Mucosa of stomach (tissue), 1 donor: ENCODE measurements around the gene DIMT1.

Experiments
- H3K27me3 ChIP-seq: one replicate; pipeline ENCODE4 v1.7.0; 2013; ENCODE audit warnings: mild to moderate bottlenecking, low read length; ENCODE audit not compliant: control insufficient read depth, insufficient read depth
- H3K36me3 ChIP-seq: one replicate; pipeline ENCODE4 v1.7.0; 2013; ENCODE audit warnings: low read length; ENCODE audit not compliant: control insufficient read depth, insufficient read depth
- H3K4me1 ChIP-seq: one replicate; pipeline ENCODE4 v1.7.0; 2013; ENCODE audit warnings: mild to moderate bottlenecking, low read length; ENCODE audit not compliant: control insufficient read depth, insufficient read depth
- H3K4me3 ChIP-seq: one replicate; pipeline ENCODE4 v1.7.0; 2013; ENCODE audit warnings: low read length
- H3K9ac ChIP-seq: one replicate; pipeline ENCODE4 v1.7.0; 2013; ENCODE audit warnings: mild to moderate bottlenecking, low read length, moderate library complexity
- H3K9me3 ChIP-seq: one replicate; pipeline ENCODE4 v1.7.0; 2013; ENCODE audit warnings: mild to moderate bottlenecking, low read length, moderate library complexity; ENCODE audit not compliant: control insufficient read depth
- donor health status: Pancreatic carcinoma.

Gene DIMT1

DNA sequence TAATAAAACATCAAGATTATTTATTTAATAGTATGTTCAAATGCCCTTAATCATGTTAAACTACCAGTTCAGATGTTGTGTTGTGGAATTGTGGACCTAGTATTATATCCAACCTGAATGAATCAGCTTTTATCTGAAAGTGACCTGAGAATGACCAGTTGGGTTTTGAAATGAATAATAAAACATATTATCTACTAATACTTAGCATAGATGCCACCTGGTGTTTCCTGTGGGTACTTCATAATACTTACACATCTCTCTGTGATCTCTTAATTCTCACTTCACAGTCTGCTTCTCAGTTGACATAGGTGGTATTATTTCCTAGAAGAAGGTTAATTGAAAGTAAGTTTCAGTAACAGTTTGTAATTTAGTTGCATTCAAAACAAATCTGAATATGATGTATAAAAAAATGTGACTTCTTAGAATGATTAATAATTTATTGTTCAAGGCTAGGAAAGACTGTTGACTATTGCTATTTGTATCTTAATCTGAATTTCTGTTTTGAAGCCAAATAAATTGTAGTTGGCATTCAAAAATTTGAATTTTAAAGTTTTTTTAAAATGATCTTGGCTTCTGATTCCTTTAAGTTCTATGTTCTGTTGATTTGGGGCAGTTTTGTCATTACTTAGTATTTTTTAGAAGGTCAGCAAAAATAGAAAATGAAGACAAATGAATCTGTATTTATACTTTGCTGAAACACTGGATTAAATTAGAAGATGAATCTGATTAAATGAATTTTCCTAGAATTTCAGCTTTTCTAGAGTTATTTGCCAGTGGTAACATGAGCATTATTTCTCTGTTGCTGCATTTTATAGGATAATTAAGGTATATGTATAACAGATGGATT is 49.5 kb downstream of the DIMT1 start:
- no peaks in the 10 kb centered on the region for H3K9me3 ChIP-seq
- H3K9ac ChIP-seq, result no peak overlapping the region
- no peaks in the 10 kb centered on the region for H3K36me3 ChIP-seq
- H3K4me3 ChIP-seq, result no peak overlapping the region
- H3K4me1 ChIP-seq, result no peaks in the 10 kb centered on the region
- no peaks in the 10 kb centered on the region for H3K27me3 ChIP-seq

DNA sequence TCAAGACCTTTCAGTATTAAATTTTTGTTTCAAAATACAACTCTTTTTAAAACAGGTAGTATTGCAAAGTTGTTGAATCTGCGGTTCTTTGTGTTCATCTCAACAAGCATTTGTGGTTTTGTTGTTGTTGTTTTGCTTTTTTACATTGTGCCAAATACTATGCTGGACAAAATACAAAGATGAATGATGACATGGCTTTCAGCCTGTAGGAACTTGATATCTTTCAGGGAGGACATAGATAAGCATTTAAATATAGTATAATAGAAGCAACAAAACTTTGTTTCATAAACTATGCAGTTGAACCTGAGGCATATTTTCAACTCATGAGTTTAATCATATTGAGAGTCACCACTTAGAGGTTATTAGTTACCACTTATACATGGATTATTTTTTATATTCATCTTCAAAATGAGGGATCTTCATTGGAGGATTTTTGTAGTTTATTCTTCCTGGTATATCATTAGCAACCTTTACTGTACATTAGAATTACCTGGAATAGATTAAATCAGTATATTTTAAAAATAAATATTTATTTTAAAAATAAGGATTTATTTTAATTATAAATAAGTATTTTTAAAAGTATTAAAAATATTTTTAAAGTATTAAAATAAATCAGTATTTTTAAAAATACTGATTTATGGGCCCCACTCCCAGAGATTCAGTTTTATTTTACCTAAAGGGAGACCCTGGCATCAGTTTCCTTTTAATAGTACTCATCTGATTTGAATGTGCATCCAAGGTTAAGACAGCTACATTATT is 54.8 kb downstream of the DIMT1 start:
- Histone ChIP-seq H3K36me3 (no peaks in the 10 kb centered on the region), H3K4me1 (no peaks in the 10 kb centered on the region), H3K27me3 (no peaks in the 10 kb centered on the region), H3K9me3 (no peaks in the 10 kb centered on the region), H3K9ac (no peak overlapping the region), H3K4me3 (no peak overlapping the region)

DNA sequence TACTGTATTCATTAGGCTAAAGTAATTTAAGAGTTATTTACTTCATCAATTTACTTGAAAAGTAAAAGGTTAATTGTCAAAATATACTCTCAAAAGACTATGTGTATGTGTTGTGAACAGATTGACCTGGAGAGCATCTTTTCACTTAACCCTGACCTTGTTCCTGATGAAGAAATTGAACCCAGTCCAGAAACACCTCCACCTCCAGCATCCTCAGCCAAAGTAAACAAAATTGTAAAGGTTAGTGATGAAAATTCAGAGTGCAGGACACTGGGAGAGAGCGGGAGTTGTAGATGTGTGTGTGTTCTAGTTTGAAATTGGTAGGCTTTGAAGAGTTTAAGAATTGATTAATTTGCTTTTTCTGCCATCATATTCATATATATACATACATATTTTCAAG is 55.8 kb downstream of the DIMT1 start:
- H3K4me1 ChIP-seq, result no peaks in the 10 kb centered on the region
- H3K9ac ChIP-seq, result no peak overlapping the region
- H3K36me3 ChIP-seq, result no peaks in the 10 kb centered on the region
- H3K4me3 ChIP-seq, result no peak overlapping the region
- H3K27me3 ChIP-seq, result no peaks in the 10 kb centered on the region
- H3K9me3 ChIP-seq, result no peaks in the 10 kb centered on the region

DNA sequence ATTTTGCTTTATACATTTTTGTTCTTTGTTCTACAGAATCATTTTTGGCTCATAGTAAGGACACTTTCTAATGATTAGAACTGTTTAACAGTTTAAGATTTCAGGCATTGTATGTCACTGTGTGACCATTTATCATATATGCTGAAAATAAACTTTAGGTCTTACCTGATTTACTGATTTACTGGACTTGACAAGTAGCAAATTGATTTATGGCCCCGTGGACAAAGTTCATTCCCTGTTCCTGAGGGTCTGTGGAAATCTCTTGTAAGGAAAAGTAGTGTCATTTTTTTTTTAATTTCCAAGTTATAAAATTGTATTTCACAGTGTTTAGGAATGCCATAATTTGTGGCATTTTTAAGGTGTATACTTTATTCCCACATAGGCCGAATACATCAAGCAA is 57.0 kb downstream of the DIMT1 start:
- no peaks in the 10 kb centered on the region for H3K4me1 ChIP-seq
- no peaks in the 10 kb centered on the region for H3K9me3 ChIP-seq
- no peaks in the 10 kb centered on the region for H3K27me3 ChIP-seq
- no peaks in the 10 kb centered on the region for H3K36me3 ChIP-seq
- no peak overlapping the region for H3K9ac ChIP-seq
- H3K4me3 ChIP-seq, result no peak overlapping the region

DNA sequence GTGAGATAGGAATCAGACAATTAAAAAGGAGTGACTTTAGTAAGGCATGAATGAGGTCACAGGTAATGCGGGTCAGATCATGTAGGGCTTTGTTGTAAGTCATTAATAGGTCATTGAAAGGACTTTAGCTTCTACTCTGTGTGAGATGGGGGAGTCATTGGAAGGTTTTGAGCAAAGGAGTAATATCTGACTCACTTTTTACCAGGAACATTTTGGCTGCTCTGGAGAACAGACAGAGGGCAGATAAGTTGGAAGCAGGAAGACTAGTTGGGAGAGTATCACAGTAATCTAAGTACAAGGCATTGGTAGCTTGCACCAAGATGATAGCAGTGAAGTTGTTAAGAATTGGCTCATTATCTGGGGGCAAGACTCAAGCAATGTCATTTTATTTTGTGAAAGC is 60.3 kb downstream of the DIMT1 start:
- no peak overlapping the region for H3K4me3 ChIP-seq
- H3K36me3 ChIP-seq, result no peaks in the 10 kb centered on the region
- no peaks in the 10 kb centered on the region for H3K9me3 ChIP-seq
- H3K9ac ChIP-seq, result no peak overlapping the region
- no peaks in the 10 kb centered on the region for H3K4me1 ChIP-seq
- no peaks in the 10 kb centered on the region for H3K27me3 ChIP-seq

DNA sequence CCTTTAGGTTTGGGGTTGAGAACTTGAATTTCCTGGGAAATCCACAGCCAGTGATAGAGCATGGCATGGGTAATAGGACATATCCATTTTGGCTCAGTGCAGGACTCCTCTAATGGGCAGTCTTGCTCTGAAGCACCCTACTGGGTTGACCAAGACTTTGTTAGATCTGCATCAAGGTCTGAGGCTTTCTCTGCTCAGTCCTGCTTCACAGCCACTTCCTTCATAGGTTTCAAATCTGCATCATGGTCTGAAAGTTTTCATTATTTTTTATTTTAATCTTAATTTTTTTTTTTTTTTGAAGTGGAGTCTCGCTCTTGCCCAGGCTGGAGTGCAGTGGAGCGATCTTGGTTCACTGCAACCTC is 61.2 kb downstream of the DIMT1 start:
- H3K27me3 ChIP-seq, result no peaks in the 10 kb centered on the region
- H3K4me1 ChIP-seq, result no peaks in the 10 kb centered on the region
- no peaks in the 10 kb centered on the region for H3K9me3 ChIP-seq
- no peak overlapping the region for H3K9ac ChIP-seq
- H3K36me3 ChIP-seq, result no peaks in the 10 kb centered on the region
- no peak overlapping the region for H3K4me3 ChIP-seq

DNA sequence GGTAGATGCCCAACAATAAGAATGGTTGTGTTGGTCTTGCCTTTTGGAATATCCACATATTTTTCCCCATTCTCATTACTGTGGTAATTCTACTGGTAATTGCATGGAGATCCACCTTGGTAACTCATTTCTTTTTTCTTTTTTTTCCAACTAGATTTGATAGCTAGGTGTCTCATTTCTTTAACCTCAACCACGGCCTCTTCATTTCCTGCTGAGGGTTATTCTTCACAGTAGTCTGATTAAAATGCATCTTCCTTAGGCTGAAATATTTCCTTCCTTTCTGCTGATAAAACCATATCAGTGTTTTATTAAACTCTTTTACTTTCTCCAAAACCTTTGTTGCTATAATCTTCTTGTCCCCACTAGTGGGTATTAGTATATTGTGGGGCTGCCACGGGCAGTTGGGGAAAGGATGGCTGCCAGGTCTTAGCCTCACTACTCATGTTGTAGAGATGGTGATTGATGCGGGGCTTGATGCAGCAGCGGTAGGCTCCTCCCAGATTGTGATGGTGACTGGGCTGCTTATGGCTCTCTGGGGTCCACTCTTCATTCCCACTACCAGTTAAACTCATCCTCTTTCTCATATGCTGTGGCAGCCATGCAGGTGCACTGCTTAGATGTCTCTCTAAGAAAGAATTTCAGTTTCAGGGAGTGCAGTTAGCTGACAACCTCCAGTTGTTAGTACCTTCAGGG is 61.8 kb downstream of the DIMT1 start:
- Histone ChIP-seq H3K36me3 (no peaks in the 10 kb centered on the region), H3K4me1 (no peaks in the 10 kb centered on the region)

DNA sequence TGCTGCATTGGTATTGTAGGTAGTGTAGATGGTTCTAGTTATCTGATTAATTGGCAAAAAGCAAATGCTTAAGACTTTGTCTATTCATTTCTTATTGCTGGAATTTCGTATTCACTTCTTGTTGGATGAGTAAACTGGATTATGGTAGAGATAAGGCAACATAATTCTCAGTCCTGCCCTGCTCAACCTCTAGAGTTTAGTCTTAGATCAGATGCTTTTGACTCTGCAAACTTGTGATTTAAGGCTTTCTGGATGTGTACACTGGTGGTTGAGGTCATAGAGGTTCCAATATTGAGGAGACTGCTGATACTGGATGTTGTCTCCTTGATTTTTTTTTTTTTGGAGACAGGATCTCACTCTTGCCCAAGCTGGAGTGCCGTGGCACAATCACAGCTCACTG is 62.7 kb downstream of the DIMT1 start:
- Histone ChIP-seq H3K4me3 (no peak overlapping the region), H3K9ac (no peak overlapping the region), H3K27me3 (no peaks in the 10 kb centered on the region), H3K36me3 (no peaks in the 10 kb centered on the region), H3K4me1 (no peaks in the 10 kb centered on the region), H3K9me3 (no peaks in the 10 kb centered on the region)

More for the DNA sequence above, 61.8 kb downstream of the DIMT1 start:
- Histone ChIP-seq H3K9ac (no peak overlapping the region), H3K27me3 (no peaks in the 10 kb centered on the region), H3K4me3 (no peak overlapping the region), H3K9me3 (no peaks in the 10 kb centered on the region)

DNA sequence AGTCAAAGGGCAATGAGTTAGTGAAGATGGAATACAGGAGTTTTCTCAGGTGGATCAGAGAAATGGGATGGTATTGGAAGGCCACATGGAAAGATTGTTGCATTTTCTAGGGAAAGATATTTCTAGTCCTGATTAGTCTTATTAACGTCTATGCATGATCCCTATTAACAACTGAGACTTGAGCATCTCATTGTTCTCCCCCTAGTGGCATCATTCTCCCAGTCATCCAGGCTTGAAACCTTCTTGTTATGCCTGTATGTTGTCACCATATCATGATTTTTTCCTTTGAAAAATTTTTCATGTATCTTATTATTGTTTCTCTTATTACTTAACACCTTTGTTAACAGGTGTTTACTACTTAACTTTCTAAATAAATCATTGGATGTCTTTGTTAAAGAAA is 63.3 kb downstream of the DIMT1 start:
- Histone ChIP-seq H3K27me3 (no peaks in the 10 kb centered on the region), H3K9me3 (no peaks in the 10 kb centered on the region), H3K9ac (no peak overlapping the region), H3K36me3 (no peaks in the 10 kb centered on the region), H3K4me1 (no peaks in the 10 kb centered on the region), H3K4me3 (no peak overlapping the region)
